NB4 (cell line): ENCODE data around the gene IYD.

ENCODE experiments used
- DNase-seq: peaks from one replicate; pipeline ENCODE4 v3.0.0; 2010; ENCODE audit warnings: low read depth
- H3K4me3 ChIP-seq: one replicate; pipeline ENCODE4 v1.5.1; 2011; ENCODE audit warnings: mild to moderate bottlenecking, low read depth, low read length, moderate library complexity
- MYC ChIP-seq: IDR thresholded peaks from 2 replicates; pipeline ENCODE4 v1.6.1; 2011; ENCODE audit warnings: low read depth, low read length
- POLR2A ChIP-seq: IDR thresholded peaks from 2 replicates; pipeline ENCODE4 v1.6.1; 2011; ENCODE audit warnings: mild to moderate bottlenecking; ENCODE audit not compliant: insufficient read length; ENCODE audit errors: extremely low read depth
- TF ChIP-seq, protein P1 (sequence below): IDR thresholded peaks from 2 replicates; pipeline ENCODE4 v1.6.1; 2011; ENCODE audit warnings: low read depth, low read length
- TF ChIP-seq, protein P2 (sequence below): IDR thresholded peaks from one replicate; pipeline ENCODE4 v1.5.1; 2012; ENCODE audit warnings: low read depth, low read length

IYD gene

DNA sequence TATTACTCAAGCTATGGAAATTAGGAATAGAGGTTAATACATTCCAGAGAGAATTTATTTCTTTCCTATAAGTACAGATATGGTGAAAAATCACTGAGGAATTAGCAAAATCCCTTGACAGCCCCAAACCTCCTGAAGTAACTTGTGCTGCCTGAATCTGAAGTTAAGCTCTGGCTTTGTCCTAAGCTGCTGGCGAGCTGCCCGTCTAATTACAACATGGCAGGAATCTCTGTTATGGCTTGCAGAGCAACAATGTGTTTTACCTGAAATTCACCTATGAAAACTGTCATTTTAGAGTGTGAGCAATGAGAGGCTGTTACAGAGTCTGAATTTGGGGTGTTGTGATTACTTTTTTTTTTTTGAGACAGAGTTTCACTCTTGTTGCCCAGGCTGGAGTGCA is 22.5 kb upstream of the IYD start:
- TF ChIP-seq, protein P1, sequence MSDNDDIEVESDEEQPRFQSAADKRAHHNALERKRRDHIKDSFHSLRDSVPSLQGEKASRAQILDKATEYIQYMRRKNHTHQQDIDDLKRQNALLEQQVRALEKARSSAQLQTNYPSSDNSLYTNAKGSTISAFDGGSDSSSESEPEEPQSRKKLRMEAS, result no peak
- TF ChIP-seq, protein P2, sequence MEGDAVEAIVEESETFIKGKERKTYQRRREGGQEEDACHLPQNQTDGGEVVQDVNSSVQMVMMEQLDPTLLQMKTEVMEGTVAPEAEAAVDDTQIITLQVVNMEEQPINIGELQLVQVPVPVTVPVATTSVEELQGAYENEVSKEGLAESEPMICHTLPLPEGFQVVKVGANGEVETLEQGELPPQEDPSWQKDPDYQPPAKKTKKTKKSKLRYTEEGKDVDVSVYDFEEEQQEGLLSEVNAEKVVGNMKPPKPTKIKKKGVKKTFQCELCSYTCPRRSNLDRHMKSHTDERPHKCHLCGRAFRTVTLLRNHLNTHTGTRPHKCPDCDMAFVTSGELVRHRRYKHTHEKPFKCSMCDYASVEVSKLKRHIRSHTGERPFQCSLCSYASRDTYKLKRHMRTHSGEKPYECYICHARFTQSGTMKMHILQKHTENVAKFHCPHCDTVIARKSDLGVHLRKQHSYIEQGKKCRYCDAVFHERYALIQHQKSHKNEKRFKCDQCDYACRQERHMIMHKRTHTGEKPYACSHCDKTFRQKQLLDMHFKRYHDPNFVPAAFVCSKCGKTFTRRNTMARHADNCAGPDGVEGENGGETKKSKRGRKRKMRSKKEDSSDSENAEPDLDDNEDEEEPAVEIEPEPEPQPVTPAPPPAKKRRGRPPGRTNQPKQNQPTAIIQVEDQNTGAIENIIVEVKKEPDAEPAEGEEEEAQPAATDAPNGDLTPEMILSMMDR, result no peak
- TF ChIP-seq MYC (no peak), POLR2A (no peak)
- DNase-seq, result no peak
- H3K4me3 ChIP-seq, result no peak overlapping the region

DNA sequence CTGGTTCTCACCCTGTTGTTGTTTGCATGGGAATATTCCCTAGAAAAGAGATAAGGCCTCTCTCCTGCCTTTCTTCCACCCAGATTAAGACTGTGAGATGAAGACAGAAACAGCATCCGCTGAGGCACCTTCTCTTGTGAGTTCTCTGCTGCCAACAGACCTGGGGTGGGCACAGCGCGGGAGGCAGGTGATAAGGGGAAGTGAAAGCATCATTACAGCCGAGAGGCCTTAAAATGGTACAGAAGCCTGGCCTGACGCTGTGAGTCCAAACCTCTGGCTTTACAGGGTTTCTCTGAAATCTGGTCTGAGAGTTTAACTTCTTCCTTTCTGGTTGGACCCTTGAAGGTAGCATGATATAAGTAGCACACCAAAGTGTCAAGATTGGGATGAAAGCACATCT is 21.0 kb upstream of the IYD start:
- DNase-seq, result no peak
- TF ChIP-seq POLR2A (no peak), MYC (no peak)
- TF ChIP-seq, protein P2, result no peak
- TF ChIP-seq, protein P1, result no peak
- no peak overlapping the region for H3K4me3 ChIP-seq

DNA sequence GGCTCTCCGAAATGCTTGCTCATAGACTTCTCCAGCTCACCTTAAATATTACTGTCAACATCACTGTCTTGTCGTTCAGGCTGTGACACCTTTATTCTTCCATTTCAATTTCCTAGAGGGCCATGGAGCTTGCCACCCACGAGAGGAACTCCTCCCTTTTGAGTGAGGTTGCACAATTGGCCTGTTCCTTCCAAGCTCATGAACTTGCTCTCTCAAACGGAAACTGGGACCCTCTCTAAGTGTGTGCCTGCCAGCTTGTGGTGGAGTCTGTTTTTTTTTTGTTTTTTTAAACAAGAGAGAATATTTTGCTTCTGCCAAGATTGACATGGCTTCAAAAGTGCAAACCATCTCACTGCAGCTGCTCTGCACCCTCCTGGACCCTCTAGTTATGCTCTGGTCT is 19.3 kb upstream of the IYD start:
- H3K4me3 ChIP-seq, result no peak overlapping the region
- TF ChIP-seq POLR2A, result no peak
- no peak for TF ChIP-seq MYC
- TF ChIP-seq, protein P1, result no peak
- TF ChIP-seq, protein P2, result no peak
- DNase-seq, result no peak

DNA sequence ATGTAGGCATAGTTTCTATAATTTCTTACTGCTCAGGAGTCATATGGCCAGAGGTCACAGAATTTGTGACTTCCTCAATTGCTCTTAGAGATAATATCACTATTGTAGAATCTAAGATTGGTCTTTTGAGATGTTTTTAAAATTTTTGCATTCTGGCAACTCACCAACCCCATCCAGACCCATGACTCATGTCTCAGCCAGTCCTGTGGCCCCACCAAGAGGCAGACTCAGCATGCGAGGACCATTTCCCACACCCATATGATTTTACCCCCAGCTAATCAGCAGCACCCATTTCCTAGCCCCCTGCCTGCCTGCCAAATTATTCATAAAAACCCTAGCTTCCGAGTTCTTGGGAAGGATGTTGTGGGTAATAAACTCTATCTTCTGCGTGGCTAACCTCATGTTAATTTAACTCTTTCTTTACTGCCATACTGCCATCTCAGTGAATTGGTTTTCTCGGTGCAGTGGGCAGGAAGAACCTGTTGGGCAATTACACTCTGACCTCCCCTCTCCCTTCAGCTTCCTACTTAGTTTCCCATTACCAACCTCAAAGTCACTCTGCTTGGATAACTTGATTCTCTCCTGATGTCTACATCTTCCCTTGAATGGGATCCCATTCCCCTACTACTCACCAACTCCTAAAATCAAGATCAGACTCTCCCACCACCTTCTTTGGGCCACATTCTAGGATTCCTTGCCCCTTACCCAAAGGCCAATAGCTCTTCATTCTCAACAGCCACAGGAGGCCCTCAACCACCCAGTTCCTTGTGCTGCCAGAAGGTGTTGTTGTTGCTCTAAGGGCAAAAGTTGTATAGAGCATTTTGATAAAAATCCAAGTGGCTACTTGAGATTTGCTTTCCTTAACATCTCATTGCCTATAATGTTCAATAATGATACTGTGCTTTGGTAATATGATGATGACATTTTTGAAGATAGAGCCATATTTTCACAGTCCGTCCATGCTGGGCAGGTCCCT is 16.2 kb upstream of the IYD start:
- no peak overlapping the region for H3K4me3 ChIP-seq
- DNase-seq, result no peak
- TF ChIP-seq, protein P2, result no peak
- TF ChIP-seq POLR2A, result no peak
- no peak for TF ChIP-seq MYC
- TF ChIP-seq, protein P1, result no peak

DNA sequence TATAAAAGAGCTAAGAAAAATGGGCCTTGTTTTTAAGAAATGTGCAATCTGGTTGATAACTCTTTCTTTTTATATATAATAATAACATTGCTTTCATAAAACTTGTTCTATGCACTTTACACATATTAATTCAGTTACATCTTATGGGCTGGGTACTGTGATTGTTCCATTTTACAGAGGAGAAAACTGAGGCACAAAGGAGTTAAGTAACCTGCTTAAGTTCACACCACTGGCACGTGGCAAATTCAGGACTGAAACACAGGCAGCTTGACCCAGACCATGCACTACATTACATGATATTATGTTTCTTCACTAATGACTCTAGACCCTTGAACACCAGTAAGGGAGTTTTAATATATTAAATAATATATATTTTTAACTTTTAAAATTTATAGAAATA is 15.4 kb upstream of the IYD start:
- TF ChIP-seq POLR2A (no peak), MYC (no peak)
- TF ChIP-seq, protein P2, result no peak
- TF ChIP-seq, protein P1, result no peak
- H3K4me3 ChIP-seq, result no peak overlapping the region
- DNase-seq, result no peak
